GM21619 (cell line): ENCODE measurements around the gene ZC3H15.

ENCODE experiments used
- ATAC-seq: cut with Tn5 transposase; IDR thresholded peaks from one replicate; pipeline ENCODE4 v1.9.1; 2021; ENCODE audit not compliant: unreplicated experiment

The ZC3H15 gene

DNA sequence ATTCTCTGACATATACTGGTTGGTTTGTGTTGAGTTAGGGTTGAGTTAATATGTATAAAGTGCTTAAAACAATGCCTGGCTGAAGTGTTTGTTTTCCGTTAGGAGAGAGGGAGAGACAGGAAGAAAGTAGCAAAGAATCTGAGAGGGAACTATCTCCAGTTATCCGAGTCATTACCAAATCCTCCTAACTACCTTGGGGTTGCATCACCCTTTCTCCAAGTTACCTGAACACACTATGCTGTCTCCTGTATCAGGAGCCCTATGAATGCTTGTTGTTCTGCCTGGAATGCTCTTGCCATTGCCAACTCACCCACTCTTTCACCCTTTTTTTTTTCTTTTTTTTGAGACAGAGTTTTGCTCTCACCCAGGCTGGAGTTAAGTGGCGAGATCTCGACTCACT is 55.9 kb downstream of the ZC3H15 start:
- no peak for ATAC-seq

DNA sequence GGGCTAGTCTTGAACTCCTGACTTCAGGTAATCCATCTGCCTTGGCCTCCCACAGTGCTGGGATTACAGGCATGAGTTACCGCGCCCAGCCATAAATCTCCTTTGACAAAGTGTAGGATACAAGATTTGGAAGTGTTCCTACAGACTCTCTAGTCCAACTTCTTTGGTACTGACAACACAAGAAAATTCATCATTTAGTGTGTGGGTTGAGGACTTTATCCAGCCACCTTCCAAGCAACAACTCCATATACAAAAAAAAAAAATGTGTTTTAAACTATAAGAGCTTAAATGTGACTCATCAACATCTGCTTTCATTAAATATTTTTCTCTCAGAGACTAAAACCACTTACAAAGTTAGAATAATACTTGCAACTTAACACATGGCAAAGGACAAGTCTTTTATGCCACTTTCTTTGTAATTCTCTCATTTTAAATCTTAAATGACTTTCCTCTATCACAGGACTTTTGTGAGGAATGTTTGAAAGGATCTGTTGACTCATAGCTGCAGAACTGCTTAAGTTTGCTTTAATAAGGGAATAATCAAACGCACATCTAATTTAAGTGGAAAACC is 57.6 kb downstream of the ZC3H15 start:
- ATAC-seq, result no peak

DNA sequence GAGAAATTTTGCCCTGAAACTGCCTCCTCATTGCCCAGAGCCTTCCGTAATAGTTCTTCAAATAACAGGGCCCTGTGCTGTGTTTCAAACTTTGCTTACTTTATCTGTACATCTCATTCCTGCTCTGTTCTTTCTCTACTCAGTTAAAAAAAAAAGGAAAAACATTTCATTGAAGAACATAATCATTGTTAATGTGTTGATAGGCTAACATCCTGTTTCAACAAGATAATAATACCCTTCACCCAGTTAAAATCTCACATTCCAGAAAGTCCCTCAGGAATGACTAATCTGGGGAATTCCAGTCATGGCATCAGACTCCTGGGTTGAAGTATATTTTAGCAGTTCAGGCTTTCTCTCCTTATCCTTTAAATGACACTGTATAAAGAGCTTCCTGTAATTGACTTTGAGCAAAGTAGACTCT is 58.2 kb downstream of the ZC3H15 start:
- no peak for ATAC-seq

DNA sequence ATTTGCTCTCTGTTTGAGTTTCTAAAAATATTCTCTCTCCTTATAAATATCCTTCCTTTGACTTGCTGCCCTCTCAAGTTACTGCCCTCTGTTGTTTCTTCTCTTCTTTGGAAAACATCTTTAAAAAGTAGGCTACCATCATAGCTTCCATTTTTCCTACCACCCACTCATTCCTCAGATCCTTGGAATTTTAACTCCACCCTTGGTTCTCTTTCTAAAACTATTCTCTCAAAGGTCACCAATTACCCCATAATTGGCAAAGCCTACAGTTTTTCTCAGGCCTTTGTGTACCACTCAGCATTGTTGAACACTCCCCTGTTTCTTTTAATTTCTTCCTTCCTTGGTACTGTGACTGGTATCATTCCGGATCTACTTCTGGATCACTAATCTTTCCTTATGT is 60.8 kb downstream of the ZC3H15 start:
- no peak for ATAC-seq

DNA sequence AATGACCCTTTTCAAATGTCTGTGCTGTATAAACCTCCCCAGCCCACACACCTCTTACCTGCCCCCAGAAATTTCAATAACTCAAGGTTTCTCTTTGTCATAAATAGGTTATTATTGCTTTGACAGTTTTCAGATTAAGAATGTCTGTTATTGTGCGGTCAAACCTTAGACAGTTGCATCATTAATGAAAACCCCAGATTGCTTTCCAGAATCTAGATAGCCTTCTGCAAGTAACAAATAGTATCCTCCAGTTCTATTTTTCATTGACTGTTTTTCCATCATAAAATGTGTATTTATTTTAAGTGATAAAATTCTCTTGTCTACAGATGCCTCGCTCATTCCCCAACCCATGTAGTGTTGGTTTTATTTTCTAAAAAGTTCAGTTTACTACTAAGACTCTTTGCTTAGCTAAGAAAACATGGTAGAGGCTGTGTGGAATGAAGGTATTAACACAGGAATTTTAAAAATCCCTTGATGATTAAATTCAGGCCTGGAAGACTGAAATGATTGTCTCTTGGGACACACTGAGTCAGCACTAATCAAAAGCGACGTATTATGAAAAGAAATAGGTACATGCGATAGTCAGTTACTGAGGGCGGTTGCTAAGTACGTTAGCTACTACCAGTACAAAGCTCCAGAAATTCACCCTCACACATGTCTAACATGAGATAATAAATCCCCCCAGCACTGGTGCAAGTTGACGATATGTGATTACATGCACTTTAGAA is 65.4 kb downstream of the ZC3H15 start:
- no peak for ATAC-seq

DNA sequence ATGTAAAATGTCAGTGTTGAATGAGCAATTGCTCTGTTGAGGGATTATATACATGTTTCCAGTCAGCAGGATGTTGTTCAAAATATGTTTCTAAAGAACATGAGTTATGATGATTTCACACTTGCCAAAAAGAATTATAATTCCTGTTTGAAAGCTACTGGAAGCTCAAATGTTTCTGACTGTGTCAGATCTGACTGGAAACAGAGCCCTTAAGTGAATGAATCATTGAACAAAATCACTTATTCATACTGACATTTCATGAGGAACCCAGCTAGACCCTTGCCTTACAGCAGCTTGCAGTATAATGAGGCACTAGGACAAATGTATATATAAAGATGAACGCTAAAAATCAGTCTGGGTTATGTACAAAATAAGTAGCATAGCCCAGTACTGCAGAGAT is 68.4 kb downstream of the ZC3H15 start:
- no peak for ATAC-seq

DNA sequence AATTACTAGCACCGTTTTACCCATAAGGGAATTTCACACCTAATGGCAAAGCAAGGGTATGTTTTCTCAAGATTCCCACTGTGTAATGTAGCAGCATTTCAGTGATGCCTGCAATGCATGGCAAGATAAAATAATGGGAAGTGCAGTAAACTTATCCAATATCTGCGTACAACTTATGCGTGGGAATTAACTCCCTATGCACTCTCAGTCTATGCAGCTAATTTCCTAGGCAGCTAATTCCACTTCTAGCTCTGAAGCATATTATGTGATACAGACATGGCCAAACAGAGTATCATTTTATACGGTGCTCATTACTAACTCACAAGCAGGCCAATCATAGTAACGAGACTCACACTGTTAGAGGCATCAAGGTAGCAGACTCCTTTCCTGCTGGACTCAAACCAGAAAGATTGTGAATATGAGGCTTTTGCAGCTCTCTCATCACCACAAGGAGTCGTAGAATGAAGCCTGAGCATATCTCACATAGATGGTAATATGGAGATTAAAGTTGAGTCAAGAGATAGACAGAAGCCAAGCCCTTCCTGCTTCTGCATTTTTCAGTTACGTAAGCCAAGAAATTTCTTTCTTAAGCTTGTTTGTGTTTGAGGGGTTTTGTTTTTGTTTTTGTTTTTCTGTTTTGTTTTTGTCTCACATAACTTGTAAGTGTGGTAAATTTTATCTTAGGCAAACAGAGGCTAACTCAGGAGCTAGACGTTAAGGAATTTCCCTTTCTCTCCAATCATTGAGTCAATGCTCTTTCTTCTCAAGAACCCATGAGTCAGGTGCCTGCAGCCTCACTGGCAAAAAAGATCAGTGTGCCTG is 69.0 kb downstream of the ZC3H15 start:
- ATAC-seq, result no peak

DNA sequence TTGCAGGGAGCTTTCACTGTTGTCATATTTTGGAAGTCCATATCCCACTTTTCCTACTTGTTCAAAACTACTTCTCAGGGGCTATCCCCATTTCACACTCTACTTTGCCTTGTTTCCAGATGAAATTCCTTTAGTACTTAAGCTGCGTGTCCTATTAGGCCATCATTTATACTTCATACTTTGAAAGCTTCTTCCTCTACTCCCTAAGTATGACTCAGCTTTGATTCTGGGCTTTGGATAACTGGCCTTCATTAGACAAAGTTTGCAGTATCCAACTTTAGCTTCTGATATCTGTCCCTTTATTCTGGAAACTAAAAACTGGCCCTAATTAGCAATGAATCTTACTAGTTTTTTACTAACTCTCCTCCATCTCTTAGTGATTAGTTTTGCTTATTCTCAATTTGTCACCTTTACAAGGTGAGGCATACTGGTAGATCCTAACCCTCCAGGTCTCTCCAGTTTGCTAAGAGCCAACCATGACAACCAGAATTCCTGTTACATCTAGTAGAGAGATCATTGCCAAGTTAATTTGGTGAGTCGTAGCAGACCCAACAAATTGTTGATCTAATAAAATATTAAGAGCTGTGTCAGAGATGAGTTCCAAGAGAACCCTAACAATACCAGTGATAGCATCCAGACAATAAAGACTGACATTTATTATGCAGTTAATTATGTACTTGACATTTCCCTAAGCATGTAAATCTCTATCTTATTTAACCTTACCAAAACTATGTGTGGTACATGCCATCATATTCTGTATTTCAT is 72.6 kb downstream of the ZC3H15 start:
- ATAC-seq, result no peak
